H1 (cell line): ENCODE data around the gene RPS6KA5. TPM values are rescaled to one million over a fixed set of nuclear protein-coding genes. Genes with fewer than 3 reads are reported as not detected.

Experiments
- BACH1 ChIP-seq: IDR thresholded peaks from 2 replicates; pipeline ENCODE4 v1.6.1; 2012; ENCODE audit warnings: low read length, improper control_type of control experiment
- GTF2F1 ChIP-seq: IDR thresholded peaks from 2 replicates; pipeline ENCODE4 v1.6.1; 2012; ENCODE audit warnings: low read depth, low read length, improper control_type of control experiment, borderline replicate concordance
- HDAC2 ChIP-seq, 2 experiments: fragments of 300-600 bp in 1 of 2; sonication (generic) in 1 of 2; IDR thresholded peaks; 2 replicates each; pipeline ENCODE4 v1.6.1; 2011 to 2012; ENCODE audit warnings: low read depth in 2 of 2, low read length in 2 of 2, mild to moderate bottlenecking in 2 of 2, moderate library complexity in 2 of 2, borderline replicate concordance in 1 of 2, inconsistent platforms in 1 of 2
- SP4 ChIP-seq: IDR thresholded peaks from 2 replicates; pipeline ENCODE4 v1.6.1; 2012; ENCODE audit warnings: low read length, inconsistent platforms
- polyA plus RNA-seq, 7 experiments: library from polyadenylated mRNA; depleted of rRNA in 3 of 7; stranded (reverse) in 5 of 7; unstranded in 2 of 7; fragments of >200 nt in 5 of 7; fragments of 200-250 nt in 2 of 7; gene quantifications; 1 replicate in 5 of 7; 2 replicates in 1 of 7; 4 replicates in 1 of 7; pipeline versions ENCODE4 v1.2.1 to v1.2.3, GENCODE V29; 2011 to 2013; ENCODE audit warnings: missing spikeins in 2 of 7, mixed read lengths in 2 of 7
- total RNA-seq: library from RNA; stranded (reverse); fragmentation: NEBNext Ultra II Directional; extraction: Animal tissue kit (Norgen Biotek cat#: 25700); gene quantifications from 2 replicates; pipeline ENCODE4 v1.2.1, GENCODE V29; 2021

RPS6KA5 gene
- total and polyA plus RNA-seq, 2 of the 8 experiments (the other 6 are each of a cell fraction or from before 2014, with no cell fraction given) = 0.85 to 3.1 TPM

GRCh38 chr14:91095178-91095577, 34.7 kb upstream of the RPS6KA5 start (continued):
- TF ChIP-seq GTF2F1 (no peak), BACH1 (no peak), SP4 (no peak), HDAC2 (IDR thresholded peaks at IDR 0.05; ENCODE audit: borderline replicate concordance in 1 of 2, low read depth in 2 of 2, low read length in 2 of 2) (no peak)
- TF ChIP-seq, all 59 proteins: peak for 0
